K562 (cell line): ENCODE measurements around the gene SIGLEC9. TPM values are rescaled to one million over a fixed set of nuclear protein-coding genes. Genes with fewer than 3 reads are reported as not detected.
A peak's percentile ranks its signal among the peaks of the same experiment; 100 is the strongest.

Experiments used
- CBX5 ChIP-seq: IDR thresholded peaks from 2 replicates; pipeline ENCODE4 v1.6.1; 2014; ENCODE audit warnings: low read depth, borderline replicate concordance
- MLX ChIP-seq, 2 experiments: fragments of 450-650 bp in 1 of 2; sonication (generic) in 1 of 2; formaldehyde crosslinking; conservative IDR thresholded peaks; 2 replicates each; pipeline versions ENCODE4 v1.4.0 to v1.8.1; 2020 to 2022; ENCODE audit warnings: mild to moderate bottlenecking in 1 of 2, missing genetic modification reagents in 1 of 2
- NR3C1 ChIP-seq: sonication (generic); formaldehyde crosslinking; IDR thresholded peaks from 2 replicates; pipeline ENCODE4 v1.8.1; 2022; ENCODE audit warnings: missing genetic modification reagents
- RBM22 ChIP-seq: fragments of 200-400 bp; formaldehyde crosslinking; IDR thresholded peaks from 2 replicates; pipeline ENCODE4 v1.6.1; 2018; ENCODE audit warnings: low read length, low read depth; ENCODE audit not compliant: poor library complexity, severe bottlenecking
- SPI1 ChIP-seq: IDR thresholded peaks from 2 replicates; pipeline ENCODE4 v1.6.1; 2011; ENCODE audit warnings: low read depth, low read length, control low read depth, borderline replicate concordance
- TCFL5 ChIP-seq: fragments of 250-450 bp; sonication (Bioruptor Pico); conservative IDR thresholded peaks from 2 replicates; pipeline ENCODE4 v1.6.1; 2021; ENCODE audit warnings: mild to moderate bottlenecking, moderate library complexity, matching md5 sums
- THRA ChIP-seq: fragments of 450-650 bp; IDR thresholded peaks from 2 replicates; pipeline ENCODE4 v1.6.1; 2017; ENCODE audit warnings: mild to moderate bottlenecking, moderate library complexity
- ZBTB12 ChIP-seq: fragments of 250-450 bp; sonication (Bioruptor Pico); IDR thresholded peaks from 2 replicates; pipeline ENCODE4 v1.4.0; 2020
- ZNF445 ChIP-seq: fragments of 250-450 bp; sonication (Bioruptor Pico); IDR thresholded peaks from 2 replicates; pipeline ENCODE4 v1.4.0; 2020; ENCODE audit warnings: low read depth, mild to moderate bottlenecking, moderate library complexity
- ZNF592 ChIP-seq: fragments of 450-650 bp; IDR thresholded peaks from 2 replicates; pipeline ENCODE4 v1.6.1; 2017; ENCODE audit warnings: antibody characterized with exemption, mild to moderate bottlenecking
- ZNF696 ChIP-seq: fragments of 250-450 bp; sonication (Bioruptor Pico); conservative IDR thresholded peaks from 2 replicates; pipeline ENCODE4 v1.4.0; 2020; ENCODE audit warnings: mild to moderate bottlenecking, moderate library complexity
- polyA plus RNA-seq, 8 experiments: library from polyadenylated mRNA; depleted of rRNA in 4 of 8; stranded (reverse) in 5 of 8; unstranded in 3 of 8; fragments of >200 nt; fragmentation: Nextera tagmentation in 2 of 8; fragmentation: Illumina TruSeq in 1 of 8; extraction: Ambion mirVana in 2 of 8; extraction: Trizol in 1 of 8; gene quantifications; 2 replicates each; pipeline versions ENCODE4 v1.2.1 to v1.2.3, GENCODE V29; 2011 to 2014; ENCODE audit warnings: inconsistent platforms in 1 of 8, missing spikeins in 1 of 8
- total RNA-seq, 7 experiments: library from RNA; depleted of rRNA in 6 of 7; stranded (reverse); fragments of >200 nt in 6 of 7; fragmentation: Illumina TruSeq in 2 of 7; extraction: Trizol in 2 of 7; gene quantifications; 2 replicates each; pipeline versions ENCODE4 v1.2.1 to v1.2.3, GENCODE V29; 2011 to 2021; ENCODE audit warnings: low replicate concordance in 1 of 7
- TF ChIP-seq, protein P1 (sequence below): sonication (generic); formaldehyde crosslinking; IDR thresholded peaks from 2 replicates; pipeline ENCODE4 v1.8.0; 2023; ENCODE audit warnings: mild to moderate bottlenecking, missing genetic modification reagents
- TF ChIP-seq, protein P2 (sequence below): fragments of 450-650 bp; formaldehyde crosslinking; IDR thresholded peaks from 2 replicates; pipeline ENCODE4 v1.4.0; 2022; ENCODE audit warnings: missing genetic modification characterization

Gene SIGLEC9
- total and polyA plus RNA-seq, 9 of the 15 experiments (the other 6 are each of a cell fraction or from before 2014, with no cell fraction given): 0.09 to 0.34 (median 0.22) TPM; not detected in 4

DNA sequence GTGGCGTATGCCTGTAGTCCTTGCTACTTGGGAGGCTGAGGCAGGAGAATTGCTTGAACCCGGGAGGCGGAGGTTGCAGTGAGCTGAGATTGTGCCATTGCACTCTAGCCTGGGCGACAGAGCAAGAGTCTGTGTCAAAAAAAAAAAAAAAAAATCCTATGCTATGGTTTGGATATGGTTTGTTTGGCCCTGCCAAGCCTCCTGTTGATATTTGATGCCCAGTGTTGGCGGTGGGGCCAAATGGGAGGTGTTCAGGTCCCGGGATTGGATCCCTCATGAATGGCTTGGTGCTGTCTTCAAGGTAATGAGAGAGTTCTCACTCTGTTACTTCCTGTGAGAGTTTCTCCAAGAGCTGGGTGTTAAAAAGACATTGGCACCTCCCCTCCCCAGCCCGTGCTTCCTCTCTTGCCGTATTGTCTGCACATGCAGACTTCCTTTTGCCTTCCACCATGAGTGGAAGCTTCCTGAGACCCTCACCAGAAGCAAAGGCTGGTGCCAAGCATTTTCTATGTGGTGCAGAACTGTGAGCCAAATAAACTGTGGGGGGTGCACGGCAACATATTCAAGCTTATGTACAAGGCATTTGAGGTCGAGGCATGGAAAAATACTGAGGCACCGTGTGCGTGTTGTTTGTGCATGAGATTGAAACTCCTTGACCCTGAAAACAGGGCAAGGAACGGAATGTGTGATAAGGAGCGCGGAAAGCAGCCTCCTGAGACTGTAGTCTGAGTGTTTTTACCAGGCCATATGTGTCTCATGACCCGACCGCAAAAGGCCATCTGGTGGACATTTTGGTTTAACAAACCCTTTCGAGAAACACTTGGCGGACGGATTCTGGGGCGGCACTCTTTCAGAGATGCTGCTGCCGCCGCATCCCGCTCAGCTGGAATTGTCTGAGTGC lies 7.3 kb downstream of the SIGLEC9 start (continued):
- TF ChIP-seq MLX (CRISPR knock-in tag; conservative IDR thresholded peaks at IDR 0.05) (no peak), SPI1 (no peak), ZNF696 (CRISPR knock-in tag) (no peak), TCFL5 (CRISPR knock-in tag) (no peak), ZNF445 (CRISPR knock-in tag) (no peak), THRA (no peak), ZNF592 (no peak), RBM22 (no peak), CBX5 (peak; percentile 8; the same call in 1 of the 2 replicates), NR3C1 (no peak), ZBTB12 (CRISPR knock-in tag) (no peak)
- TF ChIP-seq, protein P1, sequence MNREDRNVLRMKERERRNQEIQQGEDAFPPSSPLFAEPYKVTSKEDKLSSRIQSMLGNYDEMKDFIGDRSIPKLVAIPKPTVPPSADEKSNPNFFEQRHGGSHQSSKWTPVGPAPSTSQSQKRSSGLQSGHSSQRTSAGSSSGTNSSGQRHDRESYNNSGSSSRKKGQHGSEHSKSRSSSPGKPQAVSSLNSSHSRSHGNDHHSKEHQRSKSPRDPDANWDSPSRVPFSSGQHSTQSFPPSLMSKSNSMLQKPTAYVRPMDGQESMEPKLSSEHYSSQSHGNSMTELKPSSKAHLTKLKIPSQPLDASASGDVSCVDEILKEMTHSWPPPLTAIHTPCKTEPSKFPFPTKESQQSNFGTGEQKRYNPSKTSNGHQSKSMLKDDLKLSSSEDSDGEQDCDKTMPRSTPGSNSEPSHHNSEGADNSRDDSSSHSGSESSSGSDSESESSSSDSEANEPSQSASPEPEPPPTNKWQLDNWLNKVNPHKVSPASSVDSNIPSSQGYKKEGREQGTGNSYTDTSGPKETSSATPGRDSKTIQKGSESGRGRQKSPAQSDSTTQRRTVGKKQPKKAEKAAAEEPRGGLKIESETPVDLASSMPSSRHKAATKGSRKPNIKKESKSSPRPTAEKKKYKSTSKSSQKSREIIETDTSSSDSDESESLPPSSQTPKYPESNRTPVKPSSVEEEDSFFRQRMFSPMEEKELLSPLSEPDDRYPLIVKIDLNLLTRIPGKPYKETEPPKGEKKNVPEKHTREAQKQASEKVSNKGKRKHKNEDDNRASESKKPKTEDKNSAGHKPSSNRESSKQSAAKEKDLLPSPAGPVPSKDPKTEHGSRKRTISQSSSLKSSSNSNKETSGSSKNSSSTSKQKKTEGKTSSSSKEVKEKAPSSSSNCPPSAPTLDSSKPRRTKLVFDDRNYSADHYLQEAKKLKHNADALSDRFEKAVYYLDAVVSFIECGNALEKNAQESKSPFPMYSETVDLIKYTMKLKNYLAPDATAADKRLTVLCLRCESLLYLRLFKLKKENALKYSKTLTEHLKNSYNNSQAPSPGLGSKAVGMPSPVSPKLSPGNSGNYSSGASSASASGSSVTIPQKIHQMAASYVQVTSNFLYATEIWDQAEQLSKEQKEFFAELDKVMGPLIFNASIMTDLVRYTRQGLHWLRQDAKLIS (CRISPR knock-in tag): 0 out of 2 replicates have a peak, but pooled peaks have one; percentile 31
- TF ChIP-seq, protein P2, sequence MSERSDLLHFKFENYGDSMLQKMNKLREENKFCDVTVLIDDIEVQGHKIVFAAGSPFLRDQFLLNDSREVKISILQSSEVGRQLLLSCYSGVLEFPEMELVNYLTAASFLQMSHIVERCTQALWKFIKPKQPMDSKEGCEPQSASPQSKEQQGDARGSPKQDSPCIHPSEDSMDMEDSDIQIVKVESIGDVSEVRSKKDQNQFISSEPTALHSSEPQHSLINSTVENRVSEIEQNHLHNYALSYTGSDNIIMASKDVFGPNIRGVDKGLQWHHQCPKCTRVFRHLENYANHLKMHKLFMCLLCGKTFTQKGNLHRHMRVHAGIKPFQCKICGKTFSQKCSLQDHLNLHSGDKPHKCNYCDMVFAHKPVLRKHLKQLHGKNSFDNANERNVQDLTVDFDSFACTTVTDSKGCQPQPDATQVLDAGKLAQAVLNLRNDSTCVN: no peak
